GM18951 (cell line): ENCODE measurements around the gene CHRNA1.

Source experiments
- POLR2A ChIP-seq: IDR thresholded peaks from 4 replicates; pipeline ENCODE4 v1.6.1; 2011; ENCODE audit warnings: mild to moderate bottlenecking; ENCODE audit not compliant: insufficient read length, insufficient read depth; ENCODE audit errors: extremely low read depth
- in situ Hi-C: fragments of 300-500 bp; cut with MboI; formaldehyde crosslinking; loops from one replicate; pipeline ENCODE4 v1.12.0; 2022; ENCODE audit warnings: low sequenced_read_pairs, mixed read lengths, inconsistent platforms; ENCODE audit not compliant: unreplicated experiment

The CHRNA1 gene

GRCh38 chr2:174762464-174762863 lies 1.8 kb downstream of the CHRNA1 start:
- in situ Hi-C loops, result loop anchor here (25.0 kb wide), 1 partner anchor 225 kb away; no protein-coding TSS in a partner anchor
- no peak for TF ChIP-seq POLR2A

- TF ChIP-seq POLR2A, result no peak
- in situ Hi-C loops, result loop anchor here (25.0 kb wide), 1 partner anchor 225 kb away; no protein-coding TSS in a partner anchor
These were observed 2.4 kb downstream of the CHRNA1 start for GRCh38 chr2:174761837-174762236.

- in situ Hi-C loops, result loop anchor here (25.0 kb wide), 1 partner anchor 226 kb away; no protein-coding TSS in a partner anchor
- no peak for TF ChIP-seq POLR2A
These were observed 3.3 kb downstream of the CHRNA1 start for GRCh38 chr2:174760845-174761473.

- in situ Hi-C loops, result loop anchor here (25.0 kb wide), 1 partner anchor 228 kb away; no protein-coding TSS in a partner anchor
- no peak for TF ChIP-seq POLR2A
These were observed 4.7 kb downstream of the CHRNA1 start for GRCh38 chr2:174759381-174760065.

DNA sequence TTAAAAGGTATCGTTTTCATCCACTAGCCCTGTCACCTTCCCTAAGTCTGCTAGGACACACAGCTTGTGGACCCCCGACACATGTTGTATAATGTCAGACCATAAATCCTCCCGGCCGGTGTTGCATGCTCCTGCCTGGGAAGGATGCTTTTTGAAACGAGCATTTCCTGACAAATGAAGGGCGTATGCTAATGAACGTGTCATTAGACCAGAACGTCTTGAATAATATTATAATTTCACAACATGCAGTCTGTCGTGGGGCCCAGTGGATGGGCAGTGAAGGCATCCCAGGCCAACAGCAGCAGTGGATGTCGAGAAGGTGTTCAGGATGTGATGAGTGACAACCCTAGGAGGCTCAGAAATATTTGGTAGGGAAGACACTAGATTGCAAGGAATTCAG lies 7.5 kb downstream of the CHRNA1 start:
- no peak for TF ChIP-seq POLR2A
- in situ Hi-C loops, result loop anchor here (25.0 kb wide), 1 partner anchor 231 kb away; no protein-coding TSS in a partner anchor

DNA sequence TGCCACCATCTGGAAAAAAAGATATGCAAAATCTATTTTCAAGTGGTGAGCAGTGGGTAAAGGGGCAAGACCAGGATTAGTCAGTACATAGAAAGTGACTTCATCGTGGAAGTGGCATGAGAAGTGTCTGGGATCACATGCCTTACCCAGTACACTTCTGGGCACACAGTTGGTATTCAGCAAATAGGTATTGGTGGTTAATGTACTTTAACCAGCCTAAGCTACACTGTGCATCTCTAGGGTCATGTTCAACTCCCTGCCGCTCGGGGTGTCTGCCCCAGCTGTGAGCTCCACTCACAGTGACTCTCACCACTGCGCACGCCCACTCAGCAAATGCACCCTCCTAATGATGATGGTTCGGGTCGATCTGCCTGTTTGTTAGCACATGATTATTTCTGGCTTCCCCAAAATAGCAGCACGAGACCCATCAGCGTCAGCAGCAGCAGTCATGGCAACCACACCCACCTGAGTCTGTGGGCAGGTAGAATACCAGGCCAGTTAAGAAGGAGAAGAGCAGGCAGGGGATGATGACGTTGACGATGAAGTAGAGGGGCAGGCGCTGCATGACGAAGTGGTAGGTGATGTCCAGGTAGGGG lies 11.1 kb downstream of the CHRNA1 start:
- in situ Hi-C loops, result loop anchor here (25.0 kb wide), 1 partner anchor 234 kb away; no protein-coding TSS in a partner anchor
- no peak for TF ChIP-seq POLR2A

GRCh38 chr2:174752403-174753037 lies 11.8 kb downstream of the CHRNA1 start:
- in situ Hi-C loops, result loop anchor here (25.0 kb wide), 1 partner anchor 235 kb away; no protein-coding TSS in a partner anchor
- no peak for TF ChIP-seq POLR2A

- in situ Hi-C loops, result loop anchor here (25.0 kb wide), 1 partner anchor 236 kb away; no protein-coding TSS in a partner anchor
- no peak for TF ChIP-seq POLR2A
These were observed 13.3 kb downstream of the CHRNA1 start for GRCh38 chr2:174750923-174751441.

- in situ Hi-C loops, result loop anchor here (25.0 kb wide), 1 partner anchor 238 kb away; no protein-coding TSS in a partner anchor
- no peak for TF ChIP-seq POLR2A
These were observed 14.5 kb downstream of the CHRNA1 start for GRCh38 chr2:174749793-174750192.

DNA sequence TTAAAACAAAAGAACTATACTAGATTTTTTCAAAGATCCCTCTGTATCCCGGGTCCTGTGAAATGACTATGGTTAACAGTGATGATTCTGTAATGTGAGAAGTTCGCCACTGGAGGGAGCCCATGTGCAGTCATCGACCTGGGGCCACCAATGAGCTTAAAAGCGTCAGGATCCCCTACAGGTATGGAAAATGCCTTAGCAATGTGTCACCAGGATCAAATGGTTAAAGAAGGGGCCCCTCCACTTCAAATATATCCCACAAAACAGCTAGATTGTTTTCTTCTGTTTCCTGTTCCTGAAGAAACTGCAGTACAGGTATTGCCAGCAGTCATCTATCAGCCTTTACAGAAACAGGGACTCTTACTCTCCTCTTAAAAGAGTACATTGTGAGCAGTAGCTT lies 15.3 kb downstream of the CHRNA1 start:
- in situ Hi-C loops, result no loop called here
- no peak for TF ChIP-seq POLR2A

- in situ Hi-C loops, result no loop called here
- no peak for TF ChIP-seq POLR2A
These were observed 19.1 kb downstream of the CHRNA1 start for GRCh38 chr2:174745142-174745541.

DNA sequence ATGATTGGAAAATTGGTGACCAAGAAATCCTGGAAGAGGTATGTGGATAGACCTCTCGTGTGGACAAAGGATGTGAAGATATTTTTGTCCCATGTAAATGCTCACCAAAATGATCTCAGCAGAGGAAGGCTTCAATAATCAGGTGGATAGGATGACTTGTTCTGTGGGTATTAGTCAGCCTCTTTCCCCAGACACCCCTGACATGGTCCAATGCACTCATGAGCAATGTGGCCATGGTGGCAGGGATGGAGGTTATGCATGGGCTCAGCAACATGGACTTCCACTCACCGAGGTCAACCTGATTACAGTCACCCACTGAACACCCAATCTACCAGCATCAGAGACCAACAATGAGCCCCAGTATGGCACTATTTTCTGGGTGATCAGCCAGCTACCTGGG lies 20.2 kb downstream of the CHRNA1 start:
- TF ChIP-seq POLR2A, result no peak
- in situ Hi-C loops, result no loop called here

DNA sequence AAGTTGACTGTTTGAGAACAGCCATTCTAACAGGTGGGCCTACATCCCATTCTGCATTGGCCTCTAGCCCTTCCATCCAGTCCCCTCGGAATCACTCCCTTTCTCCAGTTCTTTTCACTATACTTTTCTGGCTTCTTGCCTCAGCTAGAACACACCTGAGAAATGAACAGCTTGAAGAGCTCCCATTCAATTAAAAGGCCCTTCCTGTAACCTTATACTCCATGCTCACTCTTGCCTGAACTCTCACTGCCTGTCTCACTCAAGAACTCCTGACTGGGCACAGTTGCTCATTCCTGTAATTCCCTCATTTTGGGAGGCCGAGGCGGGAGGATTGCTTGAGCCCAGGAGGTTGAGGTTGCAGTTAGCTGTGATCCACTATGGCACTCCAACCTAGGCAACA lies 23.6 kb downstream of the CHRNA1 start:
- in situ Hi-C loops, result no loop called here
- TF ChIP-seq POLR2A, result no peak
